K562 (cell line): ENCODE results near the gene MON1A. TPM values are rescaled to one million over a fixed set of nuclear protein-coding genes. Genes with fewer than 3 reads are reported as not detected.

ENCODE experiments used
- ATAC-seq: fragments of 200-7000 bp; cut with Tn5 transposase; 3 replicates; pipeline ENCODE4 v1.9.1; 2020; ENCODE audit warnings: moderate library complexity
- BruUV-seq: library from RNA; stranded (reverse); fragments of 400-500 nt; replicated peaks from 2 replicates; lab custom pipeline; 2021; lab: Mats Ljungman, UMichigan
- CTCF ChIA-PET: fragments of 300-600 bp; formaldehyde crosslinking; extraction: SDS; loops from one replicate; lab custom pipeline; 2021; ENCODE audit warnings: low intra/inter-chr PET ratio; lab: Yijun Ruan, JAX
- POLR2A ChIA-PET: fragments of 300-600, 350-650 bp; sonication (Branson Sonifier 250); formaldehyde crosslinking; extraction: SDS; loops from one replicate; lab custom pipeline; 2021; ENCODE audit warnings: antibody characterized with exemption, inconsistent platforms; lab: Yijun Ruan, JAX
- DNase-seq, 4 experiments: peaks; one replicate each; pipeline versions ENCODE4 v3.0.0 to v3.0.0-alpha.2; 2011 to 2018; ENCODE audit warnings: low spot score in 3 of 4, mixed read lengths in 3 of 4; ENCODE audit errors: extremely low read depth in 1 of 4
- FAIRE-seq: peaks from 2 replicates; lab custom pipeline; 2011; peaks lifted over from hg19 to GRCh38; lab: Jason Lieb, UNC
- H2AFZ ChIP-seq: 2 replicates; pipeline ENCODE4 v1.6.0; 2011; ENCODE audit warnings: low read depth, low read length, control low read depth, inconsistent platforms
- H3K27ac ChIP-seq: fragments of 200-600 bp; 3 replicates; pipeline ENCODE4 v1.8.0; 2011; ENCODE audit warnings: low read depth, mild to moderate bottlenecking, control low read depth, inconsistent platforms, low read length, moderate library complexity, mixed read lengths; ENCODE audit errors: extremely low read depth
- H3K27me3 ChIP-seq, 2 experiments: fragments of 300-600 bp in 1 of 2; 2 replicates in 1 of 2; 3 replicates in 1 of 2; pipeline versions ENCODE4 v1.6.0 to v1.8.0; 2011; ENCODE audit warnings: inconsistent platforms in 2 of 2, low read length in 2 of 2, mild to moderate bottlenecking in 1 of 2, mixed read lengths in 1 of 2, moderate library complexity in 1 of 2; ENCODE audit not compliant: control insufficient read depth in 2 of 2, insufficient read depth in 2 of 2
- H3K36me3 ChIP-seq: fragments of 300-600 bp; 3 replicates; pipeline ENCODE4 v1.8.0; 2011; ENCODE audit warnings: mild to moderate bottlenecking, low read length, inconsistent platforms; ENCODE audit not compliant: control insufficient read depth, insufficient read depth
- H3K4me1 ChIP-seq, 2 experiments: fragments of 200-600 bp in 1 of 2; replicated peaks in 1 of 2; 2 replicates in 1 of 2; 3 replicates in 1 of 2; pipeline versions ENCODE4 v1.5.1 to v1.8.0; 2011; ENCODE audit warnings: inconsistent platforms in 2 of 2, low read length in 2 of 2, mild to moderate bottlenecking in 1 of 2, mixed read lengths in 1 of 2, moderate library complexity in 1 of 2; ENCODE audit not compliant: control insufficient read depth in 2 of 2, insufficient read depth in 2 of 2
- H3K4me2 ChIP-seq: 2 replicates; pipeline ENCODE4 v1.6.1; 2011; ENCODE audit warnings: low read length, control low read depth, inconsistent platforms, mixed read lengths; ENCODE audit not compliant: insufficient read depth
- H3K4me3 ChIP-seq: fragments of 200-600 bp; sonication (generic), shearing (Covaris generic); 2 replicates; pipeline ENCODE4 v1.5.1; 2016; ENCODE audit warnings: control low read depth, inconsistent platforms
- H3K79me2 ChIP-seq: fragments of 200-600 bp; 3 replicates; pipeline ENCODE4 v1.8.0; 2011; ENCODE audit warnings: low read length, inconsistent platforms; ENCODE audit not compliant: control insufficient read depth, insufficient read depth
- H3K9ac ChIP-seq, 2 experiments: 2 replicates each; pipeline versions ENCODE4 v1.6.0 to v1.6.1; 2011; ENCODE audit warnings: low read depth in 2 of 2, low read length in 2 of 2, control low read depth in 1 of 2, inconsistent platforms in 1 of 2, mild to moderate bottlenecking in 1 of 2, mixed read lengths in 1 of 2; ENCODE audit not compliant: insufficient read depth in 1 of 2
- H3K9me1 ChIP-seq: one replicate; pipeline ENCODE4 v1.6.0; 2011; ENCODE audit warnings: inconsistent platforms, mild to moderate bottlenecking, low read length, moderate library complexity; ENCODE audit not compliant: control insufficient read depth, insufficient read depth
- H3K9me3 ChIP-seq: replicated peaks from 2 replicates; pipeline ENCODE4 v1.5.1; 2011; ENCODE audit warnings: low read depth, low read length, inconsistent platforms; ENCODE audit not compliant: control insufficient read depth, insufficient read depth
- H4K20me1 ChIP-seq: replicated peaks from 2 replicates; pipeline ENCODE4 v1.6.1; 2011; ENCODE audit warnings: low read length, inconsistent platforms, mixed read lengths; ENCODE audit not compliant: control insufficient read depth, insufficient read depth
- BCLAF1 ChIP-seq, 2 experiments: fragments of 450-650 bp in 1 of 2; IDR thresholded peaks; 2 replicates each; pipeline ENCODE4 v1.6.1; 2011 to 2017; ENCODE audit warnings: low read depth in 2 of 2, antibody characterized with exemption in 1 of 2, borderline replicate concordance in 1 of 2, low read length in 1 of 2, mild to moderate bottlenecking in 1 of 2, mixed read lengths in 1 of 2; ENCODE audit not compliant: control insufficient read depth in 1 of 2
- CBX5 ChIP-seq: IDR thresholded peaks from 2 replicates; pipeline ENCODE4 v1.6.1; 2014; ENCODE audit warnings: low read depth, borderline replicate concordance
- MTA2 ChIP-seq: fragments of 450-650 bp; IDR thresholded peaks from 2 replicates; pipeline ENCODE4 v1.6.1; 2016; ENCODE audit warnings: low read depth
- NCOA2 ChIP-seq, 2 experiments: fragments of 450-650 bp; IDR thresholded peaks; 2 replicates each; pipeline ENCODE4 v1.6.1; 2018; ENCODE audit warnings: mild to moderate bottlenecking in 2 of 2, moderate library complexity in 1 of 2; ENCODE audit not compliant: partially characterized antibody in 2 of 2
- NFE2 ChIP-seq: IDR thresholded peaks from 2 replicates; pipeline ENCODE4 v1.6.1; 2014; ENCODE audit warnings: antibody characterized with exemption, low read depth
- POLR2H ChIP-seq: IDR thresholded peaks from 2 replicates; pipeline ENCODE4 v1.6.1; 2016; ENCODE audit warnings: missing genetic modification characterization, low read depth, mild to moderate bottlenecking, control low read depth, missing compliant biosample characterization, moderate library complexity
- VEZF1 ChIP-seq: fragments of 200-800 bp; sonication (Bioruptor generic); IDR thresholded peaks from 2 replicates; pipeline ENCODE4 v1.6.1; 2017; ENCODE audit warnings: missing genetic modification characterization, missing compliant biosample characterization
- ZBTB7A ChIP-seq: IDR thresholded peaks from 2 replicates; pipeline ENCODE4 v1.6.1; 2011; ENCODE audit warnings: low read depth, mild to moderate bottlenecking, low read length, moderate library complexity, borderline replicate concordance; ENCODE audit not compliant: control insufficient read depth
- ZNF778 ChIP-seq: fragments of 450-650 bp; formaldehyde crosslinking; IDR thresholded peaks from 2 replicates; pipeline ENCODE4 v1.4.0; 2020; ENCODE audit warnings: mild to moderate bottlenecking, moderate library complexity
- WGBS: fragments of 100-300 bp; shearing (Covaris generic); methylation state at CpG from one replicate; pipeline ENCODE4 v1.1.6; 2016; ENCODE audit warnings: low coverage, mixed read lengths; ENCODE audit not compliant: insufficient coverage; ENCODE audit errors: missing lambda C conversion rate; 5-methylcytosine and 5-hydroxymethylcytosine counted together
- in situ Hi-C: fragments of 300-500 bp; cut with MboI; formaldehyde crosslinking; loops from 4 replicates; pipeline ENCODE4 v1.15.0; 2018; ENCODE audit warnings: inconsistent platforms, mixed read lengths
- intact Hi-C: fragments of 100-400 bp; cut with micrococcal nuclease; formaldehyde crosslinking; loops from 2 replicates; pipeline ENCODE4 v1.14.2; 2022
- polyA plus RNA-seq, 8 experiments: library from polyadenylated mRNA; depleted of rRNA in 4 of 8; stranded (reverse) in 5 of 8; unstranded in 3 of 8; fragments of >200 nt; fragmentation: Nextera tagmentation in 2 of 8; fragmentation: Illumina TruSeq in 1 of 8; extraction: Ambion mirVana in 2 of 8; extraction: Trizol in 1 of 8; gene quantifications; 2 replicates each; pipeline versions ENCODE4 v1.2.1 to v1.2.3, GENCODE V29; 2011 to 2014; ENCODE audit warnings: inconsistent platforms in 1 of 8, missing spikeins in 1 of 8
- total RNA-seq, 7 experiments: library from RNA; depleted of rRNA in 6 of 7; stranded (reverse); fragments of >200 nt in 6 of 7; fragmentation: Illumina TruSeq in 2 of 7; extraction: Trizol in 2 of 7; gene quantifications; 2 replicates each; pipeline versions ENCODE4 v1.2.1 to v1.2.3, GENCODE V29; 2011 to 2021; ENCODE audit warnings: low replicate concordance in 1 of 7

MON1A gene
- total and polyA plus RNA-seq, 9 of the 15 experiments (the other 6 are each of a cell fraction or from before 2014, with no cell fraction given): 1.1 to 13.8 (median 6.8) TPM

DNA sequence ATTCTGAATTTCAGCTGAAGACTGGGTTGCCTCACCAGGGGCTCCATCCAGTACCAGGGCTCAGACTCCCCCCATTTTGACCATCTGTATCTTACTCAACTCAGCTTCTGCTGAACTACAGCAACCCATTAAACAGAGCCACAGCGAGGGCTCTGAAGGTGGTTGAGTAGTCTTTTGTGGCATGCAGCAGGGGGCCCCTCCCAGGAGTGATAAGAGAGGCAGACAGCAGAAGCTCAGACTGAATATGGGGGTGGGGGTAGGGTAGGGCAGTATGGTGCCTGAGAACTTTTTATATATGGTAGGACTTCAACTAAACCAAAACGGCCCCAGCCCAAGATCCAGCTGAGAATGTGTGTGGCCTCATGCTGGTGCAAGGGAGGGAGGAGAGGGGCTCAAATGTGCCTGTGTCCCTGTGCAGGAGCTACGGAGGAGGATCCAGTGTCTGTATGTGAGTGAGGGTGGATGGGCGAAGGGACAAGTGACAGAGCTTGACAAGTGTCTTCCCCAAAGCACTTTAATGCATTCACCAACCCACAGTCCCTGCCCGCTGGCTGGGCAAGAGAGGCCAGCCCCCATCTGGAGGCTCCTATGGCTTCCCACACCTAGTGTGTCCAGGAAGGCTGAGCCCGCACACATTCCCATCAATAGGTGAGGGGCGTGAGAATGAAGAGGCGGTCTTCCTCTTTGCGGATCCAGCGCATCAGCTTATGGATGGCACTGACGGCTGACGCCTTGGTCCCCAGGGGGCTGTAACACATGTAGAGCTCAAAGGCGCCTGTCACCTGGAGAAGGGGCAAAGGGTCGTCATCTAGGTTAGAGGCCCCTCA is 21.0 kb downstream of the MON1A start:
- Histone ChIP-seq H3K9me3 (no peaks in the 10 kb centered on the region), H4K20me1 (no peaks in the 10 kb centered on the region), H3K36me3 (peaks cover 30% of the 10 kb centered on the region; the same call in 2 of the 3 replicates), H3K27ac (peak overlapping the region; percentile 65; the same call in 2 of the 3 replicates), H3K9me1 (peaks cover 2% of the 10 kb centered on the region), H3K27me3 (no peaks in the 10 kb centered on the region), H3K4me3 (no peak overlapping the region), H3K79me2 (peaks cover 21% of the 10 kb centered on the region), H3K9ac (peak overlapping the region; percentile 26 to 89; a peak in 3 of 4 replicates), H3K4me1 (peaks cover 31 to 60% of the 10 kb centered on the region in 2 experiments), H2AFZ (no peak overlapping the region), H3K4me2 (peak overlapping the region; percentile 41)
- FAIRE-seq (peak; percentile 79), ATAC-seq (peak; percentile 14), DNase-seq (peak; percentile 46 to 63 (median 56))
- CTCF ChIA-PET: no interaction called here
- WGBS: 66% methylated on average over 10 of the region's 14 CpGs
- intact Hi-C loops: loop anchor here (5.0 to 10.0 kb wide), 2 partner anchors 206 to 354 kb away; partner anchors contain the start of gene BSN
- TF ChIP-seq MTA2 (no peak), VEZF1 (CRISPR knock-in tag) (0 out of 2 replicates have a peak, but pooled peaks have one; percentile 25), NFE2 (no peak), ZBTB7A (no peak), CBX5 (no peak), NCOA2 (IDR thresholded peaks at IDR 0.05; ENCODE audit: partially characterized antibody in 2 of 2) (no peak), POLR2H (tag) (no peak), ZNF778 (no peak), BCLAF1 (IDR thresholded peaks at IDR 0.05; ENCODE audit: borderline replicate concordance in 1 of 2, control insufficient read depth in 1 of 2, low read depth in 2 of 2, low read length in 1 of 2) (no peak)
- BruUV-seq: no TSS peak
- POLR2A ChIA-PET: interaction anchor here (0.6 to 1.4 kb wide), 4 partner anchors 8 to 211 kb away, joined by 3 to 5 read pairs (median 4); no protein-coding TSS in a partner anchor
- in situ Hi-C loops: no loop called here
